ENCODE results near the gene HRC. TPM values are rescaled to one million over a fixed set of nuclear protein-coding genes. Genes with fewer than 3 reads are reported as not detected.

HRC gene
- total and polyA plus RNA-seq, 2 of the 8 experiments (the other 6 are each of a cell fraction or from before 2014, with no cell fraction given): 2.3 to 2.6 TPM

- TF ChIP-seq RAD21 (IDR thresholded peaks at IDR 0.05 in 1 of 2, conservative IDR thresholded peaks at IDR 0.05 in 1 of 2; ENCODE audit: low read depth in 2 of 2, low read length in 2 of 2) (no peak), JUND (IDR thresholded peaks at IDR 0.05; ENCODE audit: low read length) (no peak), SP2 (IDR thresholded peaks at IDR 0.05; ENCODE audit: low read length) (peak; percentile 15; the same call in 1 of the 2 replicates), CREB1 (IDR thresholded peaks at IDR 0.05) (0 out of 2 replicates have a peak, but pooled peaks have one; percentile 34), SP4 (IDR thresholded peaks at IDR 0.05; ENCODE audit: low read length) (0 out of 2 replicates have a peak, but pooled peaks have one; percentile 33), SRF (IDR thresholded peaks at IDR 0.05; ENCODE audit: low read depth, low read length) (no peak), E2F6 (IDR thresholded peaks at IDR 0.05) (peak; percentile 27; the same call in 1 of the 2 replicates), EP300 (IDR thresholded peaks at IDR 0.05; ENCODE audit: borderline replicate concordance in 1 of 2, low read depth in 2 of 2, low read length in 2 of 2) (no peak), NRF1 (IDR thresholded peaks at IDR 0.05; ENCODE audit: low read depth, low read length) (no peak), GABPA (IDR thresholded peaks at IDR 0.05; ENCODE audit: borderline replicate concordance, insufficient read depth, low read length) (no peak), TAF1 (IDR thresholded peaks at IDR 0.05; ENCODE audit: low read depth, low read length) (0 out of 2 replicates have a peak, but pooled peaks have one; percentile 15), TCF12 (IDR thresholded peaks at IDR 0.05; ENCODE audit: low read depth, low read length) (no peak), SIN3A (conservative IDR thresholded peaks at IDR 0.05 in 1 of 2, IDR thresholded peaks at IDR 0.05 in 1 of 2; ENCODE audit: low read depth in 1 of 2, low read length in 2 of 2) (peak in 1 of 2 experiments; percentile 46; a peak in 1 of 4 replicates), TAF7 (optimal IDR thresholded peaks at IDR 0.05; ENCODE audit: borderline replicate concordance, low read depth, low read length) (no peak), SUZ12 (IDR thresholded peaks at IDR 0.05; ENCODE audit: low read length) (no peak), KDM5A (IDR thresholded peaks at IDR 0.05; ENCODE audit: low read length) (no peak)
Observed at GRCh38 chr19:49142866-49143335, 12.3 kb downstream of the HRC start (continued).

Data from H1 (cell line).